Keratinocyte (primary cell): Measurements from ENCODE around the gene NKX2-3. TPM values are rescaled to one million over a fixed set of nuclear protein-coding genes. Genes with fewer than 3 reads are reported as not detected.

Experiments used
- DNase-seq: peaks from one replicate; pipeline ENCODE4 v3.0.0-alpha.2; 2011; ENCODE audit warnings: low read depth, missing footprints, low spot score
- FAIRE-seq: peaks from 2 replicates; lab custom pipeline; 2011; peaks lifted over from hg19 to GRCh38; lab: Jason Lieb, UNC
- H2AFZ ChIP-seq: 2 replicates; pipeline ENCODE4 v1.6.0; 2012; ENCODE audit warnings: low read length, control low read depth, inconsistent platforms; ENCODE audit not compliant: control insufficient read depth
- H3K27ac ChIP-seq: 2 replicates; pipeline ENCODE4 v1.5.1; 2011; ENCODE audit warnings: low read length; ENCODE audit not compliant: control insufficient read depth, insufficient read depth
- H3K27me3 ChIP-seq: 3 replicates; pipeline ENCODE4 v1.6.0; 2011; ENCODE audit warnings: low read length; ENCODE audit not compliant: control insufficient read depth, insufficient read depth; ENCODE audit errors: extremely low read depth
- H3K36me3 ChIP-seq, 2 experiments: 2 replicates in 1 of 2; 3 replicates in 1 of 2; pipeline ENCODE4 v1.5.1; 2011; ENCODE audit warnings: low read length in 2 of 2, mild to moderate bottlenecking in 1 of 2; ENCODE audit not compliant: control insufficient read depth in 2 of 2, insufficient read depth in 2 of 2; ENCODE audit errors: extremely low read depth in 1 of 2
- H3K4me1 ChIP-seq: 3 replicates; pipeline ENCODE4 v1.5.1; 2011; ENCODE audit warnings: low read length; ENCODE audit not compliant: control insufficient read depth, insufficient read depth; ENCODE audit errors: extremely low read depth
- H3K4me2 ChIP-seq: 3 replicates; pipeline ENCODE4 v1.6.0; 2011; ENCODE audit warnings: low read depth, low read length; ENCODE audit not compliant: control insufficient read depth, insufficient read depth; ENCODE audit errors: extremely low read depth
- H3K4me3 ChIP-seq, 3 experiments: fragments of 200-600 bp in 1 of 3; sonication (generic) in 1 of 3; 2 replicates in 2 of 3; 3 replicates in 1 of 3; pipeline ENCODE4 v1.5.1; 2011 to 2016; ENCODE audit warnings: low read length in 3 of 3, mild to moderate bottlenecking in 3 of 3, control low read depth in 2 of 3, inconsistent platforms in 1 of 3, low read depth in 1 of 3, mixed read lengths in 1 of 3, mixed run types in 1 of 3, moderate library complexity in 1 of 3; ENCODE audit not compliant: control insufficient read depth in 2 of 3, insufficient read depth in 2 of 3; ENCODE audit errors: extremely low read depth in 1 of 3
- H3K79me2 ChIP-seq: 2 replicates; pipeline ENCODE4 v1.6.0; 2012; ENCODE audit warnings: low read length; ENCODE audit not compliant: control insufficient read depth, insufficient read depth
- H3K9ac ChIP-seq: 3 replicates; pipeline ENCODE4 v1.6.0; 2011; ENCODE audit warnings: low read length; ENCODE audit not compliant: control insufficient read depth, insufficient read depth; ENCODE audit errors: extremely low read depth
- H3K9me1 ChIP-seq: 3 replicates; pipeline ENCODE4 v1.6.0; 2011; ENCODE audit warnings: low read length; ENCODE audit not compliant: control insufficient read depth, insufficient read depth; ENCODE audit errors: extremely low read depth
- H3K9me3 ChIP-seq: 2 replicates; pipeline ENCODE4 v1.5.1; 2012; ENCODE audit warnings: low read depth, low read length; ENCODE audit not compliant: control insufficient read depth
- H4K20me1 ChIP-seq: 3 replicates; pipeline ENCODE4 v1.6.0; 2011; ENCODE audit warnings: low read length; ENCODE audit not compliant: control insufficient read depth, insufficient read depth; ENCODE audit errors: extremely low read depth
- CTCF ChIP-seq, 3 experiments: IDR thresholded peaks in 1 of 3; conservative IDR thresholded peaks in 1 of 3; optimal IDR thresholded peaks in 1 of 3; 2 replicates in 2 of 3; 3 replicates in 1 of 3; pipeline versions ENCODE3 to v1.5.1; 2011; ENCODE audit warnings: low read length in 3 of 3, mild to moderate bottlenecking in 3 of 3, moderate library complexity in 2 of 3, control low read depth in 1 of 3, inconsistent platforms in 1 of 3; ENCODE audit not compliant: insufficient read depth in 2 of 3; ENCODE audit errors: extremely low read depth in 1 of 3
- EZH2 ChIP-seq: IDR thresholded peaks from one replicate; pipeline ENCODE4 v1.6.1; 2012; ENCODE audit warnings: inconsistent platforms, mild to moderate bottlenecking, low read length, moderate library complexity
- dilution Hi-C: fragments of 300-500 bp; cut with MboI; formaldehyde crosslinking; loops from one replicate; pipeline ENCODE4 v1.7.0; 2020; ENCODE audit warnings: low sequenced_read_pairs; ENCODE audit not compliant: extremely low pct_ligation_motif_present
- polyA plus RNA-seq, 5 experiments: library from polyadenylated mRNA; depleted of rRNA in 3 of 5; stranded (reverse) in 3 of 5; stranded (forward) in 1 of 5; unstranded in 1 of 5; fragments of >200 nt; gene quantifications; 1 replicate in 1 of 5; 2 replicates in 3 of 5; 3 replicates in 1 of 5; pipeline versions ENCODE4 v1.2.1 to v1.2.3, GENCODE V29; 2011 to 2012; ENCODE audit warnings: missing spikeins in 2 of 5, low read depth in 1 of 5, low replicate concordance in 1 of 5

NKX2-3 gene
- polyA plus RNA-seq, 1 donor (not counting 4 experiments of a cell fraction or from before 2014, with no cell fraction given), result not detected

GRCh38 chr10:99555825-99556523 is 23.2 kb downstream of the NKX2-3 start:
- peaks cover 15% of the 10 kb centered on the region for H3K27me3 ChIP-seq
- H3K4me1 ChIP-seq, result peaks cover 6% of the 10 kb centered on the region
- H3K36me3 ChIP-seq, result no peaks in the 10 kb centered on the region
- no peaks in the 10 kb centered on the region for H3K79me2 ChIP-seq
- no peak for FAIRE-seq
- TF ChIP-seq EZH2 (no peak), CTCF (optimal IDR thresholded peaks at IDR 0.05 in 1 of 3, IDR thresholded peaks at IDR 0.05 in 1 of 3, conservative IDR thresholded peaks at IDR 0.05 in 1 of 3; ENCODE audit: extremely low read depth in 1 of 3, insufficient read depth in 2 of 3, low read length in 3 of 3) (no peak)
- H3K9me3 ChIP-seq, result no peaks in the 10 kb centered on the region
- no peak overlapping the region for H3K27ac ChIP-seq
- H4K20me1 ChIP-seq, result no peaks in the 10 kb centered on the region
- dilution Hi-C loops, result no loop called here
- H3K4me2 ChIP-seq, result no peak overlapping the region
- H3K9me1 ChIP-seq, result no peaks in the 10 kb centered on the region
- H3K9ac ChIP-seq, result no peak overlapping the region
- H2AFZ ChIP-seq, result no peak overlapping the region
- no peak for DNase-seq
- H3K4me3 ChIP-seq, result no peak overlapping the region

DNA sequence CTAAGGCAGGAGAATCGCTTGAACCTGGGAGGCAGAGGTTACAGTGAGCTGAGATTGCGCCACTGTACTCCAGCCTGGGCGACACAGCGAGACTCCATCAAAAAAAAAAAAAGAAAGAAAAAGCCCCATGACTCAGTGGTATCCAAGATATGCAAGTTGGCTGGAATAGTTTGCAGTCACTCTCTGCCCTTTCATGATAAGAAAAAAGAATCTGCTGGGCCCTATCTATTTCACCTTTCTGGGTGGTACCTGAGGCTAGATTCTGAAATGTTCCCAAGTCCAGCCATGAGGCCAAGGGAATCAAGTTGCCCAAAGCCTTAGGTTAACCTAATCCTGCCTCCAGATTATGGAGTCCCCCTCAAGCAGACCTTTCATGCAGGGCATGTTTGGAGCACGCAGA is 24.3 kb downstream of the NKX2-3 start:
- H3K9ac ChIP-seq, result no peak overlapping the region
- dilution Hi-C loops, result no loop called here
- H3K27me3 ChIP-seq, result peaks cover 15% of the 10 kb centered on the region
- no peak for DNase-seq
- H3K4me3 ChIP-seq, result no peak overlapping the region
- no peaks in the 10 kb centered on the region for H3K36me3 ChIP-seq
- H2AFZ ChIP-seq, result no peak overlapping the region
- no peak overlapping the region for H3K27ac ChIP-seq
- H3K9me1 ChIP-seq, result no peaks in the 10 kb centered on the region
- no peaks in the 10 kb centered on the region for H3K79me2 ChIP-seq
- no peaks in the 10 kb centered on the region for H4K20me1 ChIP-seq
- no peaks in the 10 kb centered on the region for H3K9me3 ChIP-seq
- FAIRE-seq, result no peak
- no peak overlapping the region for H3K4me2 ChIP-seq
- no peak for TF ChIP-seq CTCF (optimal IDR thresholded peaks at IDR 0.05 in 1 of 3, IDR thresholded peaks at IDR 0.05 in 1 of 3, conservative IDR thresholded peaks at IDR 0.05 in 1 of 3; ENCODE audit: extremely low read depth in 1 of 3, insufficient read depth in 2 of 3, low read length in 3 of 3)
- TF ChIP-seq EZH2, result no peak
- H3K4me1 ChIP-seq, result no peaks in the 10 kb centered on the region
